DOHH2 (cell line): ENCODE measurements around the gene CX3CL1.

ENCODE experiments used
- EZH2phosphoT487 ChIP-seq: fragments of 200-600 bp; sonication (generic); IDR thresholded peaks from 2 replicates; pipeline ENCODE4 v1.6.1; 2017; ENCODE audit warnings: borderline replicate concordance, mild to moderate bottlenecking, antibody characterized with exemption, low read length, moderate library complexity, mixed read lengths
- TF ChIP-seq, protein P1 (sequence below): fragments of 200-600 bp; sonication (generic); IDR thresholded peaks from one replicate; pipeline ENCODE4 v1.5.1; 2014; ENCODE audit warnings: antibody characterized with exemption, mild to moderate bottlenecking, low read depth, low read length; ENCODE audit not compliant: poor library complexity, severe bottlenecking

DNA sequence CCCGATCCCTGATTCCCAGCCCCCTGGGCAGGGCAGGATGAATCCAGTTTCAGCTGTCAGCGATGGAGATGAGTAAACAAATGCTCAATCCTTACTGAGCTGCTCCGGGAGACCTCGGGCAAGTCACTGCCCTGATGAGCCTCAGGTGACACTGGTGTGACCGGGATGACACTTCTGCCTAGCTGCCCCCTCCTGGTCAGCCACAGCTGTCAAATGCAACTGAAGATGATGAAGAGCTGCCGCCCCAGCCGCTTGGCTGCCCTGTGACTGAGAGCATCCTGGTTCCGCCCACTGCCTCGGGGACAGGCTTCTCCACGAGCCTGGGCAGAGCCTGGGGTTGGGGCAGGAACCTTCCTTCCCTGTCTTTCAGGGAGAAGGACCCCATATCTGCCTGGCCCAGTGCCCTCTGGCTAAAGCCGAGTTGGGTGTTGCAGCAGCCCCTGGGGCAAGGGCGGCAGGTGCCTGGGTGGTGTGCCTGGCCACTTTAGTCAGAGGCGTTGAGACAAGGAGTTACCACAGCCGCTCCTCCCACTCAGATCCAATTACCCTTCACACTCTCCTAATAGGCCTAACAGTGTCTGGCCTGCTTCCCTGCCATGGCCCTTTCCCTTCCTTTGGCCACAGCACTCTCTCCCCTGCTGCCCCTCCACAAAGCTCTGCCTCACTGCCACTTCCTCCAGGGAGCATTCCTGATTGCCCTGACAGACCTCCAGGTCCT, 37.7 kb downstream of the CX3CL1 start:
- TF ChIP-seq, protein P1, sequence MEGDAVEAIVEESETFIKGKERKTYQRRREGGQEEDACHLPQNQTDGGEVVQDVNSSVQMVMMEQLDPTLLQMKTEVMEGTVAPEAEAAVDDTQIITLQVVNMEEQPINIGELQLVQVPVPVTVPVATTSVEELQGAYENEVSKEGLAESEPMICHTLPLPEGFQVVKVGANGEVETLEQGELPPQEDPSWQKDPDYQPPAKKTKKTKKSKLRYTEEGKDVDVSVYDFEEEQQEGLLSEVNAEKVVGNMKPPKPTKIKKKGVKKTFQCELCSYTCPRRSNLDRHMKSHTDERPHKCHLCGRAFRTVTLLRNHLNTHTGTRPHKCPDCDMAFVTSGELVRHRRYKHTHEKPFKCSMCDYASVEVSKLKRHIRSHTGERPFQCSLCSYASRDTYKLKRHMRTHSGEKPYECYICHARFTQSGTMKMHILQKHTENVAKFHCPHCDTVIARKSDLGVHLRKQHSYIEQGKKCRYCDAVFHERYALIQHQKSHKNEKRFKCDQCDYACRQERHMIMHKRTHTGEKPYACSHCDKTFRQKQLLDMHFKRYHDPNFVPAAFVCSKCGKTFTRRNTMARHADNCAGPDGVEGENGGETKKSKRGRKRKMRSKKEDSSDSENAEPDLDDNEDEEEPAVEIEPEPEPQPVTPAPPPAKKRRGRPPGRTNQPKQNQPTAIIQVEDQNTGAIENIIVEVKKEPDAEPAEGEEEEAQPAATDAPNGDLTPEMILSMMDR: no peak
- no peak for TF ChIP-seq EZH2phosphoT487
